ENCODE measurements around the gene SIRT2.
A peak's percentile ranks its signal among the peaks of the same experiment; 100 is the strongest.
"Not testable (repeated sequence)": the region's sequence is repeated elsewhere in the genome, so short reads cannot be mapped to it uniquely, and the experiment has no call there.

SIRT2 gene

GRCh38 chr19:38899447-38900201 is at the start of gene SIRT2, which contains the start of gene NFKBIB:
Gene SIRT2, minus strand, starts transcription at chr19:38899618. Its CDS starts 97 bp downstream, at chr19:38899521.
Gene NFKBIB, plus strand, starts transcription at chr19:38899969. Its CDS starts 64 bp downstream, at chr19:38900033.
- peak; percentile 100 for DNase-seq

- no peak for DNase-seq
Observed at GRCh38 chr19:38946229-38947010, 47.0 kb upstream of the SIRT2 start.

- DNase-seq, result no peak
Observed at GRCh38 chr19:38945562-38946228, 46.3 kb upstream of the SIRT2 start.

- DNase-seq, result no peak
Observed at GRCh38 chr19:38944981-38945506, 45.6 kb upstream of the SIRT2 start.

- no peak for DNase-seq
Observed at GRCh38 chr19:38942471-38943181, 43.2 kb upstream of the SIRT2 start.

- DNase-seq, result no peak
Observed at GRCh38 chr19:38941979-38942378, 42.6 kb upstream of the SIRT2 start.

GRCh38 chr19:38941466-38941865 is 42.0 kb upstream of the SIRT2 start:
- DNase-seq, result not testable (repeated sequence)

- no peak for DNase-seq
Observed at GRCh38 chr19:38939957-38940356, 40.5 kb upstream of the SIRT2 start.

- no peak for DNase-seq
Observed at GRCh38 chr19:38933544-38933943, 34.1 kb upstream of the SIRT2 start.

- peak; percentile 56 for DNase-seq
Observed at GRCh38 chr19:38932425-38933179, 33.2 kb upstream of the SIRT2 start.

GRCh38 chr19:38931521-38931793 is 32.0 kb upstream of the SIRT2 start:
- no peak for DNase-seq

GRCh38 chr19:38930776-38931520 is 31.5 kb upstream of the SIRT2 start, which contains the start of gene MRPS12:
Gene MRPS12, plus strand, starts transcription at chr19:38930944. Its CDS starts 351 bp downstream, at chr19:38931295.
- peak; percentile 100 for DNase-seq

GRCh38 chr19:38929929-38930775 is 30.7 kb upstream of the SIRT2 start, which contains the start of gene SARS2:
Gene SARS2, minus strand, starts transcription at chr19:38930763. Its CDS starts 27 bp downstream, at chr19:38930736.
- peak; percentile 99 for DNase-seq

- no peak for DNase-seq
Observed at GRCh38 chr19:38928391-38929001, 29.1 kb upstream of the SIRT2 start.

- no peak for DNase-seq
Observed at GRCh38 chr19:38924388-38924787, 25.0 kb upstream of the SIRT2 start.

GRCh38 chr19:38922482-38922881 is 23.1 kb upstream of the SIRT2 start:
- peak; percentile 48 for DNase-seq

GRCh38 chr19:38921420-38922274 is 22.2 kb upstream of the SIRT2 start:
- DNase-seq, result no peak

GRCh38 chr19:38920602-38921419 is 21.4 kb upstream of the SIRT2 start:
- DNase-seq, result no peak
